ENCODE results near the gene IGHMBP2.

The IGHMBP2 gene

GRCh38 chr11:68941324-68942094 lies 37.8 kb downstream of the IGHMBP2 start:
- DNase-seq = no peak

GRCh38 chr11:68942095-68942620 lies 38.5 kb downstream of the IGHMBP2 start:
- DNase-seq = no peak

GRCh38 chr11:68942751-68943271 lies 39.1 kb downstream of the IGHMBP2 start:
- DNase-seq = no peak

GRCh38 chr11:68946416-68947090 lies 42.9 kb downstream of the IGHMBP2 start:
- DNase-seq = no peak

GRCh38 chr11:68947151-68947550 lies 43.5 kb downstream of the IGHMBP2 start:
- DNase-seq = no peak

- no peak for DNase-seq
Measured at GRCh38 chr11:68948496-68948895, 44.8 kb downstream of the IGHMBP2 start.

GRCh38 chr11:68948935-68949334 lies 45.2 kb downstream of the IGHMBP2 start:
- no peak for DNase-seq

- no peak for DNase-seq
Measured at GRCh38 chr11:68950270-68950669, 46.6 kb downstream of the IGHMBP2 start.

GRCh38 chr11:68950762-68951161 lies 47.1 kb downstream of the IGHMBP2 start:
- DNase-seq = no peak

GRCh38 chr11:68954836-68955606 lies 51.3 kb downstream of the IGHMBP2 start:
- DNase-seq = no peak

GRCh38 chr11:68955607-68955958 lies 51.9 kb downstream of the IGHMBP2 start:
- no peak for DNase-seq

GRCh38 chr11:68956142-68956541 lies 52.5 kb downstream of the IGHMBP2 start:
- no peak for DNase-seq

GRCh38 chr11:68956547-68957254 lies 53.0 kb downstream of the IGHMBP2 start:
- no peak for DNase-seq

- DNase-seq = no peak
Measured at GRCh38 chr11:68958211-68958610, 54.5 kb downstream of the IGHMBP2 start.

- DNase-seq = peak in 1 of 2 experiments; percentile 83
Measured at GRCh38 chr11:68959465-68960293, 56.0 kb downstream of the IGHMBP2 start.

- no peak for DNase-seq
Measured at GRCh38 chr11:68960294-68961071, 56.8 kb downstream of the IGHMBP2 start.

- no peak for DNase-seq
Measured at GRCh38 chr11:68961245-68961644, 57.6 kb downstream of the IGHMBP2 start.

- peak in 1 of 2 experiments; percentile 22 for DNase-seq
Measured at GRCh38 chr11:68962527-68963250, 59.0 kb downstream of the IGHMBP2 start.

GRCh38 chr11:68963779-68964178 lies 60.1 kb downstream of the IGHMBP2 start:
- no peak for DNase-seq
